ENCODE data around the gene ASPG. TPM values are rescaled to one million over a fixed set of nuclear protein-coding genes. Genes with fewer than 3 reads are reported as not detected.

The ASPG gene
- total and polyA plus RNA-seq, 2 experiments from 2014 or later = 5.9 to 20.3 TPM

DNA sequence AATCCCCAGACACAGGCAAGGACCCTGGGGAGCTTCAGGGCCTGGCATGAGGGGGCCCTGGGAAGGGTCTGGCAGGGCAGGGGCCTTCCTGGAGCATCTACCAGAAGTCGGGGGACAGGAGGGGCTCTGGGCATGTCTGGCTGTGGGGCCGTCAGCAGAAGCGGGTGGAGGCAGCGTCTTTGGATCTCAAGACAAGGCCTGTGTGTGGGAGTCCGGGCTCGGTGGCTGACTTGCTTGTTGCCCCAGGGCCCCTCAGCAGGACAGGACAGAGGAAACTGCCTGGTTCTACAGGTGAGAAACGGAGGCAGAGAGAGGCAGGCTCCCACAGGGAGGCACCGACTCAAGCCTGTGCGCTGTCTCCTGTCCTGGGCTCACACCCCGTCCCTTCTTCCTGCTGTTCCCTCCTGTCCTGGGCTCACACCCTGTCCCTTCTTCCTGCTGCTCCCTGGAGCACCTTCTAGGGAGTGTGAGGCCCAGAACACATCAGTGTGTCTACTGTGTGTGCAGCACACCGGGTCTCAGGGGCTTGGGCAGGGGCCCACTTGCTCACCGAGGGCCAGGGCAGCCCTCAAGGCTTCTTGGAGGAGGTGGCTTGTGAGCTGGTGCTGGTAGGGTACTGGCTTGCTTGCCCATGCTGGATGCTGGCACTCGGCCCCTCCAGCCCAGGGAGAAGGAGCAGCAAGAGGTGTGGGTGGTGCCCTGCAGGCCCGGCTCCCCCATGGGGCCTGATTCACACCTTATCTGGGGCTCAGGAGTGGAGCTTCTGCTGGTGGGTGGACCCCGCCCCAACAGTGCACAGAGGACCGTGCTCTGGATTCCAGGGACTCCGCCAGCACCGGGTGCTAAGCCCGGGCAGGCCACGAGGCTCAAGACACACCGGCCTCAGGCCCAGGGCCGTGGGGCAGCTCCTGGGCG, 14.9 kb downstream of the ASPG start:
- Histone ChIP-seq H3K36me3 (replicated peaks; ENCODE audit: insufficient read depth, low read depth) (no peaks in the 10 kb centered on the region), H3K4me2 (no peak overlapping the region), H3K4me1 (ENCODE audit: insufficient read depth) (peaks cover 3% of the 10 kb centered on the region), H2AFZ (no peak overlapping the region), H3K4me3 (no peak overlapping the region), H3K27ac (no peak overlapping the region), H3K79me2 (no peaks in the 10 kb centered on the region), H3K9me2 (replicated peaks; ENCODE audit: insufficient read depth) (no peaks in the 10 kb centered on the region), H3K9me3 (ENCODE audit: low read depth) (no peaks in the 10 kb centered on the region), H3K27me3 (no peaks in the 10 kb centered on the region), H4K20me1 (ENCODE audit: insufficient read depth, poor library complexity, severe bottlenecking) (no peaks in the 10 kb centered on the region)
- no peak for TF ChIP-seq EZH2 (IDR thresholded peaks at IDR 0.05; ENCODE audit: borderline replicate concordance)
- TF ChIP-seq EZH2phosphoT487 (IDR thresholded peaks at IDR 0.05; ENCODE audit: low read depth, severe bottlenecking, unreplicated experiment) = no peak
- TF ChIP-seq, protein P1, sequence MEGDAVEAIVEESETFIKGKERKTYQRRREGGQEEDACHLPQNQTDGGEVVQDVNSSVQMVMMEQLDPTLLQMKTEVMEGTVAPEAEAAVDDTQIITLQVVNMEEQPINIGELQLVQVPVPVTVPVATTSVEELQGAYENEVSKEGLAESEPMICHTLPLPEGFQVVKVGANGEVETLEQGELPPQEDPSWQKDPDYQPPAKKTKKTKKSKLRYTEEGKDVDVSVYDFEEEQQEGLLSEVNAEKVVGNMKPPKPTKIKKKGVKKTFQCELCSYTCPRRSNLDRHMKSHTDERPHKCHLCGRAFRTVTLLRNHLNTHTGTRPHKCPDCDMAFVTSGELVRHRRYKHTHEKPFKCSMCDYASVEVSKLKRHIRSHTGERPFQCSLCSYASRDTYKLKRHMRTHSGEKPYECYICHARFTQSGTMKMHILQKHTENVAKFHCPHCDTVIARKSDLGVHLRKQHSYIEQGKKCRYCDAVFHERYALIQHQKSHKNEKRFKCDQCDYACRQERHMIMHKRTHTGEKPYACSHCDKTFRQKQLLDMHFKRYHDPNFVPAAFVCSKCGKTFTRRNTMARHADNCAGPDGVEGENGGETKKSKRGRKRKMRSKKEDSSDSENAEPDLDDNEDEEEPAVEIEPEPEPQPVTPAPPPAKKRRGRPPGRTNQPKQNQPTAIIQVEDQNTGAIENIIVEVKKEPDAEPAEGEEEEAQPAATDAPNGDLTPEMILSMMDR (IDR thresholded peaks at IDR 0.05; ENCODE audit: poor library complexity) = no peak
- WGBS (ENCODE audit: low lambda C conversion rate, missing lambda C conversion rate) = 82% methylated on average over 17 of the region's 23 CpGs
- no peak for DNase-seq (ENCODE audit: low spot score)

- Histone ChIP-seq H3K4me2 (no peak overlapping the region), H3K36me3 (replicated peaks; ENCODE audit: insufficient read depth, low read depth) (no peaks in the 10 kb centered on the region), H2AFZ (no peak overlapping the region), H4K20me1 (ENCODE audit: insufficient read depth, poor library complexity, severe bottlenecking) (no peaks in the 10 kb centered on the region), H3K4me3 (no peak overlapping the region), H3K4me1 (ENCODE audit: insufficient read depth) (peaks cover 3% of the 10 kb centered on the region), H3K27me3 (no peaks in the 10 kb centered on the region), H3K9me3 (ENCODE audit: low read depth) (no peaks in the 10 kb centered on the region), H3K79me2 (no peaks in the 10 kb centered on the region), H3K27ac (no peak overlapping the region), H3K9me2 (replicated peaks; ENCODE audit: insufficient read depth) (no peaks in the 10 kb centered on the region)
- TF ChIP-seq EZH2phosphoT487 (IDR thresholded peaks at IDR 0.05; ENCODE audit: low read depth, severe bottlenecking, unreplicated experiment) (no peak), EZH2 (IDR thresholded peaks at IDR 0.05; ENCODE audit: borderline replicate concordance) (no peak)
- TF ChIP-seq, protein P1 (IDR thresholded peaks at IDR 0.05; ENCODE audit: poor library complexity) = no peak
- no peak for DNase-seq (ENCODE audit: low spot score)
- 82% methylated on average over 16 of the region's 16 CpGs for whole genome bisulfite sequencing (ENCODE audit: low lambda C conversion rate, missing lambda C conversion rate)
Measured at GRCh38 chr14:104101086-104101621, 15.7 kb downstream of the ASPG start.

DNA sequence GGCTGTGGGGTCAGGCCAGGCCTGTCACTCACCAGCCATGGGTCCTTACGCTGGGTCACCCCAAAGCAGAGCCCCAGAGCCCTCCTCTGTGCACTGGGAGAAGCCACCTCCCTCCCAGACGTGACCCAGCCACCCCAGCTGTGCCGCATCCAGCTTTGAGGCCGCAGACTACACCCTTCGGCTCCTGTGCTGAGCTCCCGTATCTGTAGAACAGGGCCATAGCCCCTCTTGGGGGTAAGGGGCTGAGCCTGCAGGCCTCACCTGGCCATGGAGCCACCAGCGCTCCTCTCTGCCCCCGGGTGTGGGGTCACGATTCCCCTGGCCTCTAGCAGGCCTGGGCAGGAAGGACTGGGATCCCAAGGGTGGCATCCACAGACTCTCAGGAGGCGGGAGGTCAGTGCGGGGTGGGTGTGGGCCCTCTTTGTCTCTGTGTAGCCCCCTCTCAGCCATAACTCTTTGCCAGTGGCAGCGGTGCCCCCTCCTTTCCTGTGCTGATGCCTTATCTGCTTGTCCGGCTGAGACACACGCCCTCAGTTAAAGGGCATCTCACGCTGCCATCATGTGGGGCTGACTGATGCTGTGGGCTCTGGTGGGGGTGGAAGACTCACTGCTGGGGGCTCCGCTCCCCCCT, 16.3 kb downstream of the ASPG start:
- no peak for DNase-seq (ENCODE audit: low spot score)
- TF ChIP-seq, protein P1 (IDR thresholded peaks at IDR 0.05; ENCODE audit: poor library complexity) = no peak
- no peak for TF ChIP-seq EZH2 (IDR thresholded peaks at IDR 0.05; ENCODE audit: borderline replicate concordance)
- no peak for TF ChIP-seq EZH2phosphoT487 (IDR thresholded peaks at IDR 0.05; ENCODE audit: low read depth, severe bottlenecking, unreplicated experiment)

More for the DNA sequence above, 16.3 kb downstream of the ASPG start:
- no peak overlapping the region for H3K4me3 ChIP-seq
- H3K79me2 ChIP-seq = no peaks in the 10 kb centered on the region
- peaks cover 3% of the 10 kb centered on the region for H3K4me1 ChIP-seq (ENCODE audit: insufficient read depth)
- H3K4me2 ChIP-seq = no peak overlapping the region
- no peak overlapping the region for H2AFZ ChIP-seq
- no peaks in the 10 kb centered on the region for H3K36me3 ChIP-seq (replicated peaks; ENCODE audit: insufficient read depth, low read depth)
- H3K9me2 ChIP-seq (replicated peaks; ENCODE audit: insufficient read depth) = no peaks in the 10 kb centered on the region
- H4K20me1 ChIP-seq (ENCODE audit: insufficient read depth, poor library complexity, severe bottlenecking) = no peaks in the 10 kb centered on the region
- H3K27ac ChIP-seq = no peak overlapping the region
- H3K27me3 ChIP-seq = no peaks in the 10 kb centered on the region
- WGBS (ENCODE audit: low lambda C conversion rate, missing lambda C conversion rate) = 92% methylated on average over 13 of the region's 16 CpGs
- H3K9me3 ChIP-seq (ENCODE audit: low read depth) = no peaks in the 10 kb centered on the region

Data from hepatocyte (in vitro differentiated cells).